Suprapubic skin (tissue), 2 donors: ENCODE results near the gene ADAMTS17.

ENCODE experiments used
- EP300 ChIP-seq: sonication (generic); formaldehyde crosslinking; IDR thresholded peaks from one replicate; pipeline ENCODE4 v1.6.1; 2017; ENCODE audit warnings: antibody characterized with exemption
- POLR2A ChIP-seq, 2 donors: fragments of 450-650 bp; IDR thresholded peaks; one replicate each; pipeline ENCODE4 v1.6.1; 2017; ENCODE audit warnings: antibody characterized with exemption in 2 of 2, mild to moderate bottlenecking in 2 of 2, moderate library complexity in 2 of 2

DNA sequence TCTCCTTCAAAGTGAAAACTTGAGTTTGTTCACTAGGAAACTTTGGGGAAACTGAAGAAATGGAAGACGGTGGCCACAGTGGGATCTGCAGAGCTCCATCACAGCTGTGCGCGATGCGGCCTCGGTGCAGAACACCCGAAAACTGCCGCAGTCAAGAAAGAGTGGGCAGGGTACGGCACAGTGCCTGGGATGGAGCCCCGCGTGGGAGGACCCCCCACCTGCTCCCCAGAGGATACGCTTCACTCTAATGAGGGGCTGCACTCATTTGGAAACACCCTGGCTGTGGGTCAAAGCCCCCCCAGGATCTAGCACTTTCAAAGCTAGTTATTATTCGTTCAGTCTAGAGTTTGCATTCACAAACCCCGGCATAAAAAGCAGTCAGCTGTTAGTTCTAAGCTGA, 9.5 kb downstream of the ADAMTS17 start:
- TF ChIP-seq POLR2A (IDR thresholded peaks at IDR 0.05) (no peak), EP300 (no peak)
